A204.1 (cell line): ENCODE measurements around the gene PDLIM7.

Source experiments
- FAIRE-seq: peaks from 2 replicates; lab custom pipeline; 2012; peaks lifted over from hg19 to GRCh38; lab: Jason Lieb, UNC

PDLIM7 gene

DNA sequence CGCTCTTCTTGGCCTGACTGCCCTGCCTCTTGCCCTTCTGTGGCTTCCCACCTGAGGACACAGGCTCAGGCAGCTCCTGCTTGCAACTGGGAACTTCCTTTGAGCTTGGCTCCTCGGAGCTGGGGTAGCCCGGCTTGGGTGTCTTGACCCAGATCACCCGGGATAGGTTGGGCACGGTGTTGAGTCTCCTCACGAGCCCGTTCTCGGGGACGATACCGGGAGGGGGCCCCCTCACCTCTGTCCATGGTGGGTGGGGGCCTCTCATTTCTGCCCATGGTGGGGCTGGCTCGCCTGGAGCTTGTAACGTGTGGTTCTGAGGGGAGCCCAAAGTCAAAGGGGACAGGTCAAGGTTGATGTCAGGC is 27.1 kb upstream of the PDLIM7 start:
- FAIRE-seq, result no peak

DNA sequence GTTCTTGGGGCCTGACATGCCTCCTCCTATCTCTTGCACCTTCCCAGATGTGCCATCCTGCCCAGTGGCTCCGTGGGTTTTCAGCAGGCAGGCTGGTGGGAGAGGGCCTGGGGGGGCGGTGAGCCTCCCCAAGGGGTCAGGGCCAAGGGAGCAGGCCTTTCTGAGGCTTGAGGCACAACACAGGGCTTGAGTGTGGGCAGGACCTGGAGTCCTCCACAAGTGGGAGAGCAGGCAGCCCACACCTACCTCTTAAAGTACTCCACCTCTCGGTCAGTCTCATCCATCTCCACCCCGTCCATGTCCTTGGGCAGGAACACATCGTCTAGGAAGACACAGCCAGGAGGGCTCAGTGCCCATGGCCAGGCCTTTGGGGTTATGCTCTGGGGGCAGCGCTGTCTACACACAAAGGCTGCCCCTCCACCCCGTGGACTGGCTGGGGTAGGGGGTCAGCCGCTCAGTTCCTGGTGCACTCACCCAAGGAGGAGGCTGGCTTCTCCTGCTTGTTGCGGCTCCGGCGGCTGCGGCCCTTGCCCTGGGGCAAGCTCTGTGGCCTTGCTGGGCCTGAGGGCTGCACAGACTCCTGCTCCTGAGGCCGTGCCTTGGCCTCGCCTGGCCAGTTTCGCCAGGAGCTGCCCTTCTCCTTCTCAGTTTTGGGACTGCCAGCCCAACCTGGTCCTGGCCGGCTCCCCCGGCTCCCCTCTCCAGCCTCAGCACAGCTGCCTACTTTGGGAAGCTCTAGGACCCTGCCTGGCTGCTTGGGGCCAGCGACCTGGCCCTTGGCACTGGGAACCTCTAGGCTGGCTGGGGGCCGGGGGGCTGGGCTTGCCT is 26.5 kb upstream of the PDLIM7 start:
- no peak for FAIRE-seq

DNA sequence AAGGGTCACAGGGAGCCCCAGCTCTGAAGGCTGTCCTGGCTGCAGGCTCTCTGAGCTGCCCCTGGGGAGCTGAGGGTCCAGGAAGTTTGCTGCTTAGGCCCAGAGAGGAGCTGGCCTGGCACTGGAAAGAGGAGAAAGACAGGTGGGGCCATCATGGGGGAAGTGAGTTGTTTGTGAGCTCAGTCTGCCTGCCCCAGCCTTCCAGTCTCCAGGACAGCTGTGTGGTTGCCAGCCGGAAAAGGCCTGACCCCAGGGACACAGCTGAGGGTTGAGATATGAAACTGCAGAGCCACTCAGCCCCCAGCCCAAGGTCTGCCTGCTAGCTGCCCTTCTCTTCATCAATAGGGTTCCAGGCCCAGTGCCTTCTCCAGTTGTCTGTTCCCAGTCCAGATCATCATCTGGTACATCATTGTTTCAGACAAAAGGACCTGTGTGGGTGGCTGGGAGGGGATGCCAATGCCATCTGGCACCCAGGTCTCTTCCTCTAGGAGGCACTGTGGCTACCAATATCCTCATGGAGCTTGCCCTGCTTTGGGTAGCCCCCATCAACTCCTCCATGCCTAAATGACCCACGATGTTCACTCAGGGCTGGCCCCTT is 23.6 kb upstream of the PDLIM7 start:
- no peak for FAIRE-seq

DNA sequence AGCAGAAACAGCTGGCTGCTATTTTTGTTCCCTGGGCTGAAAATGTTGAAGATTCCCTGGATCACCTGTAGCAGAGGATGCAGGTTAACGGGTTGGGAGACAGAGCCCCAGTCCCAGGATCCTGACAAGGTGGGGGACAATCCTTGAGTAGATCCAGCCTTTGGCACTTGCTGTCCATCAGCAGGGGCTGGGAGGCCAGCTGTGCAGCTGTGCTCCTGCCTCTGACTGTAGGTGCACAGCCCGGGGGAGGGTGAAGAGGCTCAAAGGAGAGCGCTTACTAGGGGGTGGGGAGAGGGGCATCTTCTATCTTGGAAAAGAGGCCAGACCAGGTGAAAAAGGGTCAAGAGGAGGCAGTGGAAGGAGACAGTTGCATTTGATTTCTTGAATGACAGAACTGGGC is 22.9 kb upstream of the PDLIM7 start:
- FAIRE-seq, result no peak

DNA sequence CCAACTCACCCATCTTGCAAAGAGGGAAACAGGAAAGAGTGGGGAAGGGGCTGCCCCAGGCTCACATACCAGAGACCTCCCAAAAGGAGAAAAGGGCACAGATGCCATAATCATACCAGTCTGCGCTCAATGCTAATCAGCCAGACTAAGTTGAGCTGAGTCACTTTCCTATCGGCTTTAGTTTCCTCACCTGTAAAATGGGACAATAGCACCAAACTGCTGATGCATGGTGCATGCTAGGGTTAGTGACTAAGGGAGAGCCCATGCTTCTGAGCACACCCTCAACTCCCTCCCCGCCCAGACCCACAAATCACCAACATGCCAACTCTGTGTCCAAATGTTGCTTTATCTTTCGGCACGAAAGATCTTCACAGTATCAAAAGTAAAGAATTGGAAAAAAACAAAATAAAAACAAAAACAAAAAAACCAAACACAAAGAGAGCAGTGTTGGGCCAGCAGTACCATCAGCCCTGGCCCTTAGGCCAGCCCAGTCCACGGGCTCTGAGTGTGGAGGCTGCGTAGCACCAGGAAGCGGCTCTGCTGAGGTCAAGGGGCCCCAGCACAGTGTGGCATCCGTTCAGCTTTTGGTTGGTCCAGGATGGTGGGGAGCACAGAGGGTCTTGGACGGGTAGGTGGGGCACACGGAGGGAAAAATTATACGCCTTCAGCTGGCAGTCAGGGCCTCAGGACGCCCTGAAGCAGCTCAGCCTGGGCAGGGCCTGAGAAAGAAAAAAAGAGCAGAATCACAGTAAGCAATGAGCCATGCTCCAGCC is 22.2 kb upstream of the PDLIM7 start:
- no peak for FAIRE-seq

DNA sequence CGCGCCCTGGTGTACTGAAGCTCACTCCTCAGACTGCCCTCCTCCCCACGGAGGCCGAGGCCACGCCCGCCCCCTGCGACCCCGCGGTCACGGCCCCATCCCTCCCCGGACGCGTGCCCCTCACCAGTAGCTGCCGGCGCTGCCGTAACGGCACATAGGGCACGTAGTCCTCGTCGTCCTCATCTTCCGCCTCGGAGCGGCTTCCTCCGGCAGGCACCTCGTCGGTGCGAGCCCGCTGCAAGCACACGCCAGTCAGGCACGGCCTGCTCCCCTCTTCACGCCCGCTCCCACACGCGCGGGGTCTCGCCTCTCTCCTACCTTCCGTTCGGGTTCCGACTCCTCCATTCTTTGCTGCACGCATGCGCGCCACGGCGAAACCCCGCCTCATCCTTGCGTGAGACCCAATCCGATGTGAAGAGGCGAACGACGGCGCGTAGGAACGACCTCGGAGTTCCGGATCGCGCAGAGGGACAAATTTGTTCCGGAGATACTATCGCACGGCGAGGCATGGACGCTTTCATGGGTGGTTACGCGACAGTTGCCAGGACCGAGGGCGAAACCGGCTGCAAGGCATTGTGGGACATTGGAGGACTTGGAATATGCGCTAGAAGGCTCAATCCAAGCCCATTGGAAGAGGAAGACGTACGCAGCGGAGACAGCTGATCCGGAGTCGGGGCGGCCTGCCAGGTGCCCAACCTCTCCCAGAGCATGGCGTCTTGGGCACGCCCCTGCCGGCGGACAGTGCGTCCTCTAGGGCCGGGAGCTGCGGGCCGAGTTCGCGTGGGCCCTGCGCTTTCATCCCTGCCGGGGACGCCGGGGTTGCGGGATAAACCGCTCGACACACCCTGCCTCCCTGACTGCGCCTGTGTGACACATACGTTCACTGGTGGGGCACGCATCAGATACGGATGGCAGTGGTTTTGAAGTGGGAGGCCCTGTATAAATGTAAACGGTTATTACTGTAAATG is 19.5 kb upstream of the PDLIM7 start, which contains the start of gene DDX41:
DDX41 (minus strand) TSS at position 361 of the 968 bp plus-strand sequence; CDS start at position 345, 16 bp downstream.
- FAIRE-seq, result peak; percentile 99

DNA sequence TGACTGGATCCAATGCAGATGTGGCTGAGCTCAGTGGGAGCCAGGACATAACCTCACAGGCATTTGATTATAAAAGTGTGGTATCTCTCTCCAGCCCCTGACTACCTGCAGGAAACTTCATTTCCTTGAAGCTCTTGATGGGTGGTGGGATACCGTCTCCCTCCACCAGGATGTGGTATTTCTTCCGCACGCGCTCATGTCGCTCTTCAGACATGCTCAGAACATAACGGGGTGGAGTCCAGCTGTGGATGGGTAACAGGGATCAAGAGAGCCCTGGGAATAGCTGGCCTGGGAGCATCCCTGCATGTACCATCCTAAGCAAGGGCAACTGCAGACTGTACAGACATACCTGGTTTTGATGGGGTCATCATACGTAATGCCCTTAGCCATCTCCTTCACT is 18.2 kb upstream of the PDLIM7 start:
- no peak for FAIRE-seq

DNA sequence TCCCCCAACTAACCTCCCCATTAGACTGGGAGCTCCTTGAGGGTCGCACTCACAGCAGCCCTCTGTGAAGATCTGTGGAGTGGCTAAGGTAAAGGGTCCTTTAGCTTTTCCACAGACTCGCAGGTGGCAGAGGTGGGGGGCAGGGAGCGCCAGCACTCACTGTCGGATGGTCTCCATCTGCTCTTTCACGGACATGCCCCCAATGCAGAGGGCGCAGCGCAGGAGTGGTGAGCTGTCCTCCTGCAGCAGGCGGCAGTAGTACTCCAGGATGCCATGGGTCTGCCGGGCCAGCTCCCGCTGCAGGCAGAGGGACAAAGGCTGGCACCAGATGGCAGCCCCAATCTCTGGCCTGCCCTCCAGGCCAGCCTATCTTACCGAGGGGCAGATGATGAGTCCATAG is 17.1 kb upstream of the PDLIM7 start:
- FAIRE-seq, result no peak

DNA sequence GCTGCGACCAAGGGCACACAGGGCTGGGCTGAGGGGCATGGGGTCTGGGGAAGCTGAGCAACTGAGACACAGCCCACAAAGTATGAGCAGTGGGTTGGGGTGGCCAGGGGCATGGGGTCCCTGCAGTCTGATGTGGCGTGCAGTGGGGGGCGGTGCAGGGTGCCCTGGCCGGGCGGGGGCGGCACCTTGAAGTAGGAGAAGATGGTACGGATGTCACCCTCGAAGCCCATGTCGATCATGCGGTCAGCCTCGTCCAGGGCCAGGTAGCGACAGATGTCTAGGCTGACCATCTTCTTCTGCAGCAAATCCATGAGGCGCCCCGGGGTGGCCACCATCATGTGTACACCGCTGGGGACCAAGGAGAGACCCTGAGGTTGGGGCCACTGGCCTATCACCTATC is 16.1 kb upstream of the PDLIM7 start:
- no peak for FAIRE-seq

DNA sequence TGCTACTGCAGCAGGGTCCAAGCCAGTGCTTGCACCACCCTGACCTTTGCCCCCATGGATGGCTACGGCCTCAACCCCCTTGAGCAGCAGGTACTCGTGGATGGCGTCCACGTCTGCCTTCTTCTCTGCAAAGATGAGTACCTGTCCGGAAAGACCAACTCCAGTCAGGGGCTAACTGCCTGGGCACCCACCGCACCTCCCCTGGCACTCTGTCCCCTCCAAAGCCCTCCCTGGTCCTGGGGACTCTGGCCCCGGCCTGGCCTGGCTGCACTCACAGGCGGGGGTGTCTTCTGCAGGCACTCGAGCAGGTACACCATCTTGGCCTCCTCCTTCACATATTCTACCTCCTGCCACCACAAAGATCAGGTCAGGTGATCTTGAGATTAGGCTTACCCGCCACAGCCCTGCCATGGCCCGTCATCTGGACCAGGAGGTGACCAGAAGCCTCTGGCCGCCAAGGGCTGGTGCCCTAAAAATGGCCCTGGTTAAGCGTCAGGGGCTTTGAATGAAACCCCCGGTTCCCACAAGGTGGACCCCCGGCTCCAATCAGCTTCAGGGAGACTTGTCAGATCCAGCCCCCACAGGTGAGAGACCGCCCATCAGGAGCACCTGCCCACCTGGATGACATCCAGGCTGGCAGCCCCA is 15.5 kb upstream of the PDLIM7 start:
- no peak for FAIRE-seq

DNA sequence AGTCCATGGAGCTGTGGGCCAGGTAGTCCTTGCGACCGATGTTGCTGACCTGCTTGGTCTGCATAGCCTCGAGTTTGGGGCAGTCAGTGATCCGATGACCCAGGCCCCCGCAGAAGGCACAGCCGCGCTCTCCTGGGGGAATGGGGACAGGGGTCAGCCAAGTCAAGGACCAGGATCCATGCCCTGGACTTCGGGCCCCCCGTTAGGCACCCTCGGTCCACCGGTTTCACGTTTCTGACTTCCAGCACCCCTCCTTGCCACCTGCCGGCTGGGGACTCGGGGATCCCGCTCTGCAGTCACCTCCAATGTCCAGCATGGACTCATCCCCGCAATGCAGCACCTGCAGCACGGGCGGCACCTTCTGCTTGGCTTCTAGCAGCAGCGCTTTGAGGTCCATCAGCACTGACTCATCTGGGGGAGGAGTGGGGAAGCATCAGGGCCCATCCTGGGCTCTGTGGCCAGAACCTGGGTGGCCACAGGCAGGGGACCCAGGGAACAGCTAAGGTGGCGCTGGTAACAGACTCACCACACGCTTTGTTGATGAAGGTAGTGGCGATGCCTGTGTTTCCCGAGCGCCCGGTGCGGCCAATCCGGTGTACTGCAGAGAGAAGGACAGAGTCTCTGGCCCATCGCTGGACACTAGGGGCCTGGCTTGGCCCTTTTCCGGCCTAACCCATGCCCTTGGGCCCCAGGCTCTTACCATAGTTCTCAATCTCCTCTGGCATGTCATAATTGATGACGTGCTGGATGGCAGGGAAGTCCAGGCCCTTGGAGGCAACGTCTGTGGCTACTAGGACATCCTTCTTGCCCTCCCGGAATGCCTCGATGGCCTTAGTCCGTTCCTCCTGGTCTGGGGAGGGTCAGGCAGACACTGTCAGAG is 14.6 kb upstream of the PDLIM7 start:
- FAIRE-seq, result no peak

DNA sequence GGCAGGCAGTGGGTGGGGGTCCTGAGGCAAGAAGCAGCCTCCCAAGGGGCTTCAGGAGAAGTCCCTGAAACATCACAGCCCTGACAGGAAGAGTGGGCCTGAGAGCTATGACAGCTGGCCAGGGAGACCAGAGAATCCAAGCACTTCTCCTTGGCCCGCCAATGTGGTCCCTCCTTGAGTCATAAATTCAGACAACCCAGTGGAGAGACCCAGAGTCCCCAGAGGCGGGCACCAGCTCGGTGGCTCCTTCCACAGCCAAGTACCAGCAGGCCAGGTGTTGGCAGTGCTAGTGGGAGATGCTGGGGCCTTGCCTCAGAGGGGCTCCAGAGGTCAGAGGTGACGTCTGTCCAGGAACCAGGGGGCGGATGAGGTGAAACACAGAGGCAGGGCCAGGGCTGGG is 13.8 kb upstream of the PDLIM7 start:
- no peak for FAIRE-seq

DNA sequence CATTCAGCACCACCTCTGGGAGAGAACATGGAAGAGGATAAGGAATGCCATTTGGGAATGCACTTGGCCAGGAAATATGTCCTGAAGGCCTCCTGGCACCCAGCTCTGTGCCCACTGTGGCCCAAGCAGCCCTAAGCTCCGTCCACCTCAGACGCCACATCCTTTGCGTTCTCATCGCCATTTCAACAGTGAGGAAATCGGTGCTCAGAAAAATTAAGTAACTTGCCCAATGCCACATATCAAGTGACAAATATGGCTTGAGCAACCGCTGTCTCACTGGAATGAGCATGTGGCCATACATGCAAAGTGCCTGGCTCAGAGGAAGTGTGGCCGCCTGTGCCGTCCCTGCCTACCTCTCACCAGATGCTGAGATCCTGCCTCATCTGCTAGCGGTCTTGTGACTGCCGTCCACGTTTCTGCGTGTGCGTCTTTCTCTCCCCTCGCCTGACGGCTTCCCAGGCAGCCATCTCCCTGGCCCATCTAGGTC is 13.2 kb upstream of the PDLIM7 start:
- FAIRE-seq, result no peak

DNA sequence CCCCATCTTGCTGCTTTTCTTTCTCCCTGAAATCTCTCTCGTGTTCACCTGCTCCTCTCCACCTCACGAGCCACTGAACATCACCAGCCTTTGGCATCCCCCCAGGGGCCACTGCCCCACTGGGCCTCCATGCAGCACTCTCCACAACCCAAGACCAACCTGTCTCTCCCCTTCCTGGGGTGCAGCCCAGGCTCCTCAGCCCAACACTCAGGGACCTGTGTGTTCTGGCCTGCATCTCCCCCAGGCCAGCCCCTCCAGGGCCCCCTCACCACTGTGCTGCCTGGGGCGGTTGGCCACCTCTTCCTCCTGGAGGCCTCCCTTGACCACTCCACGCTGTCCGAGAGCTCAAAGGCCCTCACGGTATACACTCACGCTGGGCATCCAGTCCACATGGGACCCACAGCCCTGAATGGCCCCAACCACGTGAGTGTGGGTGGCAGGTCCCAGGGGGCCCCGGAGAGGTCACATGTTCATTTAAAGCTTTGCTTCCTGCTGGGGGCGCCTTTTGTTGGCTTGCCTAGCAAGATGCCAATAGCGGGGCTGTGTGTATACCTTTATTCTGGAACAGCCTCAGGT is 12.7 kb upstream of the PDLIM7 start:
- no peak for FAIRE-seq

DNA sequence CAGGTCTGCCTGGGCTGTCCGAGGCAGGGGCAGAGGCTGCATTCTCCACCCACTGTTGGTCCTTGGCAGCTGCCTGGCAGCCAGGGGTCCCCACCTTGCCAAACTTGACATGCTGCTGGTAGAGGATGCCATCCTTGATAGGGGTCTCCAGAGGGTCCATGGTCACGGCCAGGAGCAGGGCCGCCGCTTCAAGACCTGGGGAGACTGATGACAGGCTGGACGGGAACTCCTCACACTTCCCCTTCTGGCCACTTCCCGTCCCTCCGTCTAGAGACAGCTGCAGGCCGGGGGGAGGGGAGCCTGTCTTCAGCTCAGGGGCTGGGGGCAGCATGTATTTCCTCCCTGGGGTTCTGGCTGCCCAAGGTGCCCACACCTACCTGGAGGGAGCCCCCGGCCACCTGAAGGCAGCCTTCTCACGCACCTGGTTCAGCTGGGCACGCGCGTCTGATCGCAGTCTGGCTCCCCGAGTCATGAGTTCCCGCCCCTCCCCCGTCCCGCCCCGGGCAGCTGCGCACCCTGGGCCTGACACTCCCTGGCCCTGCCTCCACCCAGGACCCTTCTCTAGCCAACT is 12.1 kb upstream of the PDLIM7 start, which contains the start of gene DOK3:
DOK3 (minus strand) TSS at position 446 of the 571 bp plus-strand sequence; CDS start at position 160, 286 bp downstream.
- FAIRE-seq, result no peak

DNA sequence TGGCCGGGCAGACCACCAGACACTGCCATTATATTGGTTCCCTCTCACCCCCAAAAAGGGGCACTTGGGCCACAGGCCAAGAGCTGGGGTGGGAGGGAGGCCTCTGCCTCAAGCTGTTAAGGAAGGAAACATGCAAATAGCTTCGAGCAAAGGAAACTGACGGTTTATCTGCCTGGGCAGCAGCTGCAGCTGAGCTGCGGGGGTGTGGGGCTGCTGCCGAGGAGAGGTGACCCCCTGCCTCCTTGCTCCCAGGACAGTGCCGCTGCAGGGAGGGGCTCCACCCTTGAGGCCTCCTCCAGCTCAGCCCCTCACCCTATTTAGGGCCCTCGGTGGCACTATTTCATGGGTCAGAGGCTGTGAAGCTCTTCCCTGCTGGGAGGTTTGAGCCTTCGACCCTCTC is 11.4 kb upstream of the PDLIM7 start:
- FAIRE-seq, result no peak

DNA sequence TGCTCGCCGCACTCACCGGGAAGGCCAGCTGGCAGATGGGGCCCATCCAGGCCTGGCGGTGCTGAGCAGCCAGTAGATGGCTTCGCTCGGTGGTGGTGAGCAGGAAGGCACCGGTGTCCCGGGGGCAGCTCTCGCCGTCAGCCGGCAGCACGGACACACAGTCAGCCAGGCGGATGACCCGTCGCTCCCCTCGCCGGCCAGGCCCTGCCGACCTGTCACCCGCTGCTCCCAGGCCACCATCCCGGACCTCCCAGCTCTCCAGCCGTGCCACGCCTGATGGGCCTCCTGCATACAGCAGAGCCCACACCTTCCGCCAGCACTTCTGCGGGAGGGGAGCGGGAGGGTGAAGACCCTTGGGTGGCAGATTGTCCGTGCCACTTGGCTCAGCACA is 10.8 kb upstream of the PDLIM7 start:
- no peak for FAIRE-seq

DNA sequence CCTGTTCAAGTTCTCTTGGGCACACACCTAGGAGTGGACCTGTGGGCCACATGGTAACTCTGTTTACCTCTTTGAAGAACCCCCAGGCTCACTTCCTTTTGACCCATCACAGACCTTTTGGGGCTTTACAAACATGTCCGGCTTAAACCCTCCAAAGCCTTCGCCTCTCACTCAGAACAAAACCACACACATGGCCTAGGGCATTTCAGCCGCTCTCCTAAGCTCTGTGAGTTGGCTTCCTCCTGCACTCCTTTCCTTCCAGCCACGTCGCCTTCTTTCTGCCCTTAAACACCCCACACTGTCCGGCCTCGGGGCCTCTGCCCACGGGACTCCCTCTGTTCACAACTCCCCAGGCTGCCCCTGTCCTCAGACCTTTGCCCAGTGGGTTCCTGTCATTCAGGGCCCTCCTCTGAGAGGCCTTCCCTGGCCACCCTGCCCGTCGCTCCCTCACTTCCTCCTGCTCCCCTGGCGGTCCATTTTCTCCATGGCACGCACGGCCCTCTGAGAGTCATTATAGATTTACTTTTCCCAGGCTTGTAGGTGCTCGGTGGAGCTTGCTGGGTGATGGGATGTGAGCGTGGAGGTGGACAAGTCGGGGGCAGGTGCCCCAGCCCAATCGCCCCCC is 10.3 kb upstream of the PDLIM7 start:
- FAIRE-seq, result no peak

DNA sequence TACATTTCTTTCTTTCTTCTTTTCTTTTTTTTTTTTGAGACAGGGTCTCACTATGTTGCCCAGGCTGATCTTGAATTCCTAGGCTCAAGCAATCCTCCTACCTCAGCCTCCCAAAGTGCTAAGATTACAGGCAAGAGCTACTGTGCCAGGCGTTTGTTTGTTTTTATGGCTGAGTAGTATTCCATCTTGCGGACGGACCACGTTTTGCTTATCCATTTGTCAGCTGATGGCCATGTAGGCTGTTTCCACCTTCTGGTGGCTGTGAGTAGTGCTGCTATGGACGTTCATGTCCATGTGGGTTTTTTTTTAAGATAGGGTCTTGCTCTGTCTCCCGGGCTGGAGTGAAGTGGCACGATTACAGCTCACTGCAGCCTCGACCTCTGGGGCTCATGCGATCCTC is 9.8 kb upstream of the PDLIM7 start:
- FAIRE-seq, result no peak
